PC-9 (cell line): Measurements from ENCODE around the gene FCER2.

Experiments
- CTCF ChIP-seq: fragments of 200-600 bp; sonication (generic); conservative IDR thresholded peaks from 2 replicates; pipeline ENCODE4 v1.6.1; 2017; ENCODE audit warnings: mixed run types, antibody characterized with exemption, mild to moderate bottlenecking, moderate library complexity
- EZH2 ChIP-seq: fragments of 200-600 bp; sonication (generic); IDR thresholded peaks from 2 replicates; pipeline ENCODE4 v1.8.0; 2017; ENCODE audit warnings: antibody characterized with exemption, low read depth

GRCh38 chr19:7731218-7731595 lies 29.3 kb upstream of the FCER2 start:
- TF ChIP-seq CTCF (no peak), EZH2 (no peak)
